Activated naive CD4-positive, alpha-beta T cell treated with anti-CD3 and anti-CD28 coated beads for 36 hours (primary cell): ENCODE data around the gene KDF1. TPM values are rescaled to one million over a fixed set of nuclear protein-coding genes. Genes with fewer than 3 reads are reported as not detected.

Source experiments
- CTCF ChIA-PET: fragments of 350-600 bp; sonication (Branson Sonifier 250); formaldehyde crosslinking; loops from one replicate; lab custom pipeline; 2021; ENCODE audit warnings: antibody characterized with exemption; lab: Charles Lee
- DNase-seq: peaks from one replicate; pipeline ENCODE4 v3.0.0-alpha.2; 2020
- H3K27ac Mint-ChIP-seq: one replicate; pipeline ENCODE4 v1.8.0; 2021; ENCODE audit warnings: mild to moderate bottlenecking, mixed read lengths
- H3K27me3 Mint-ChIP-seq: one replicate; pipeline ENCODE4 v1.8.0; 2021; ENCODE audit warnings: low read depth, mixed read lengths
- H3K36me3 Mint-ChIP-seq: one replicate; pipeline ENCODE4 v1.8.0; 2021; ENCODE audit warnings: low read depth, mixed read lengths
- H3K4me1 Mint-ChIP-seq: one replicate; pipeline ENCODE4 v1.8.0; 2021; ENCODE audit warnings: low read depth, mixed read lengths
- H3K4me3 Mint-ChIP-seq: one replicate; pipeline ENCODE4 v1.8.0; 2021; ENCODE audit warnings: mild to moderate bottlenecking, moderate library complexity, mixed read lengths
- H3K9me3 Mint-ChIP-seq: one replicate; pipeline ENCODE4 v1.8.0; 2021; ENCODE audit warnings: mixed read lengths
- intact Hi-C: fragments of 100-400 bp; cut with micrococcal nuclease; formaldehyde crosslinking; loops from one replicate; pipeline ENCODE4 v1.15.1; 2023
- total RNA-seq, 2 experiments: library from RNA; stranded (reverse); gene quantifications; one replicate each; pipeline ENCODE4 v1.2.3, GENCODE V29; 2021

Gene KDF1
- total RNA-seq, 2 experiments from 2014 or later = 0.24 to 0.25 TPM

- H3K4me1 Mint-ChIP-seq = no peaks in the 10 kb centered on the region
- no peak for DNase-seq
- CTCF ChIA-PET = interaction anchor here (0.6 kb wide), 1 partner anchor 11 kb away, joined by 4 read pairs; no protein-coding TSS in a partner anchor
Observed at GRCh38 chr1:26907071-26907917, 53.0 kb downstream of the KDF1 start.

GRCh38 chr1:26900815-26901511 lies 59.3 kb downstream of the KDF1 start:
- H3K4me3 Mint-ChIP-seq = peak overlapping the region; percentile 97
- H3K27me3 Mint-ChIP-seq = no peaks in the 10 kb centered on the region
- H3K36me3 Mint-ChIP-seq = peaks cover 1% of the 10 kb centered on the region
- peaks cover 20% of the 10 kb centered on the region for H3K4me1 Mint-ChIP-seq
- CTCF ChIA-PET = interaction anchor here (0.6 to 2.3 kb wide), 4 partner anchors 10 to 707 kb away, joined by 3 to 7 read pairs (median 3); no protein-coding TSS in a partner anchor
- no peak for DNase-seq
- no peaks in the 10 kb centered on the region for H3K9me3 Mint-ChIP-seq
- intact Hi-C loops = loop anchor here (1.0 kb wide), 1 partner anchor 20 kb away; the partner anchor contains the start of gene NUDC
- peak overlapping the region; percentile 97 for H3K27ac Mint-ChIP-seq

More at GRCh38 chr1:26907071-26907917, 53.0 kb downstream of the KDF1 start:
- intact Hi-C loops = no loop called here
- no peaks in the 10 kb centered on the region for H3K27me3 Mint-ChIP-seq
- no peak overlapping the region for H3K4me3 Mint-ChIP-seq
- no peaks in the 10 kb centered on the region for H3K36me3 Mint-ChIP-seq
- no peaks in the 10 kb centered on the region for H3K9me3 Mint-ChIP-seq
- no peak overlapping the region for H3K27ac Mint-ChIP-seq

GRCh38 chr1:26900001-26900814 lies 60.1 kb downstream of the KDF1 start, which contains the start of gene GPATCH3:
Gene GPATCH3, minus strand, starts transcription at chr1:26900467. Its CDS starts 25 bp downstream, at chr1:26900442.
- DNase-seq = peak; percentile 95
- intact Hi-C loops = loop anchor here (1.0 kb wide), 1 partner anchor 21 kb away; the partner anchor contains the start of gene NUDC
- Mint-ChIP-seq H3K27me3 (no peaks in the 10 kb centered on the region), H3K4me3 (peak within 1 kb of the TSS; percentile 97), H3K36me3 (peaks cover 3% of the 10 kb centered on the region), H3K27ac (peak within 1 kb of the TSS; percentile 97), H3K9me3 (no peaks in the 10 kb centered on the region), H3K4me1 (peaks cover 20% of the 10 kb centered on the region)
- CTCF ChIA-PET = interaction anchor here (0.6 to 2.3 kb wide), 6 partner anchors 9 to 708 kb away, joined by 3 to 7 read pairs (median 3); no protein-coding TSS in a partner anchor

Other genes with a start within 250 kb of the KDF1 start
- 10 to 100 TPM; 10.6 to 11.2 TPM for gene PIGV, start 172.5 kb downstream of the KDF1 start, total RNA-seq
- gene ZDHHC18, start 133.8 kb downstream of the KDF1 start, total RNA-seq = 10 to 100 TPM; 37.3 to 39.0 TPM
- under 1 TPM; 0.26 to 0.52 TPM for gene SFN, start 97.3 kb downstream of the KDF1 start, total RNA-seq
- 10 to 100 TPM; 19.8 to 20.7 TPM for gene GPN2, start 70.2 kb downstream of the KDF1 start, total RNA-seq
- 1 to 10 TPM; 7.9 to 8.5 TPM for gene GPATCH3, start 60.0 kb downstream of the KDF1 start, total RNA-seq
- not detected for gene NR0B2, start 46.5 kb downstream of the KDF1 start, total RNA-seq
- gene NUDC, start 38.7 kb downstream of the KDF1 start, total RNA-seq = 10 to 100 TPM; 75.3 to 78.1 TPM
- gene TRNP1, start 33.2 kb upstream of the KDF1 start, total RNA-seq = under 1 TPM; 0.20 to 0.43 TPM
- gene TENT5B, start 52.4 kb upstream of the KDF1 start, total RNA-seq = not detected
- gene SLC9A1, start 194.7 kb upstream of the KDF1 start, total RNA-seq = 10 to 100 TPM; 15.4 to 16.5 TPM